Liver (tissue), 9 donors: ENCODE data around the gene CDH23. TPM values are rescaled to one million over a fixed set of nuclear protein-coding genes. Genes with fewer than 3 reads are reported as not detected.
A peak's percentile ranks its signal among the peaks of the same experiment; 100 is the strongest.

ENCODE experiments used
- DNase-seq: peaks from one replicate; pipeline ENCODE4 v3.0.0-alpha.2; 2017; ENCODE audit warnings: low spot score
- H3K27ac ChIP-seq, 2 donors: one replicate each; pipeline ENCODE4 v1.7.0; 2013; ENCODE audit warnings: inconsistent platforms in 2 of 2, low read length in 2 of 2, control low read depth in 1 of 2, low read depth in 1 of 2, mild to moderate bottlenecking in 1 of 2
- H3K27me3 ChIP-seq, 4 donors: one replicate each; pipeline versions ENCODE4 v1.6.1 to v1.7.0; 2013; ENCODE audit warnings: low read length in 3 of 4, inconsistent platforms in 1 of 4, mild to moderate bottlenecking in 1 of 4, moderate library complexity in 1 of 4; ENCODE audit not compliant: control insufficient read depth in 4 of 4, insufficient read depth in 4 of 4
- H3K36me3 ChIP-seq, 4 donors: one replicate each; pipeline versions ENCODE4 v1.6.1 to v1.7.0; 2013; ENCODE audit warnings: low read length in 3 of 4, mild to moderate bottlenecking in 3 of 4, low read depth in 1 of 4, moderate library complexity in 1 of 4; ENCODE audit not compliant: control insufficient read depth in 4 of 4, insufficient read depth in 3 of 4
- H3K4me1 ChIP-seq, 4 donors: one replicate each; pipeline versions ENCODE4 v1.6.1 to v1.7.0; 2013; ENCODE audit warnings: low read length in 3 of 4, mild to moderate bottlenecking in 3 of 4, moderate library complexity in 1 of 4; ENCODE audit not compliant: control insufficient read depth in 4 of 4, insufficient read depth in 4 of 4
- H3K4me3 ChIP-seq, 3 donors: one replicate each; pipeline versions ENCODE4 v1.6.1 to v1.7.0; 2013; ENCODE audit warnings: low read length in 3 of 3, control low read depth in 1 of 3, low read depth in 1 of 3, mild to moderate bottlenecking in 1 of 3
- H3K9ac ChIP-seq, 2 donors: one replicate each; pipeline ENCODE4 v1.7.0; 2013; ENCODE audit warnings: low read length in 2 of 2, mild to moderate bottlenecking in 2 of 2, moderate library complexity in 2 of 2, control low read depth in 1 of 2, low read depth in 1 of 2
- H3K9me3 ChIP-seq, 4 donors: one replicate each; pipeline versions ENCODE4 v1.6.1 to v1.7.0; 2013; ENCODE audit warnings: low read length in 3 of 4; ENCODE audit not compliant: control insufficient read depth in 4 of 4
- CTCF ChIP-seq: fragments of 150-350 bp; IDR thresholded peaks from 2 replicates; pipeline ENCODE4 v1.5.1; 2017; ENCODE audit warnings: improper control_type of control experiment, low read depth, low read length; ENCODE audit not compliant: missing input control
- FOXA1 ChIP-seq: IDR thresholded peaks from 2 replicates; pipeline ENCODE4 v1.6.1; 2016; ENCODE audit warnings: antibody characterized with exemption
- FOXA2 ChIP-seq: IDR thresholded peaks from 2 replicates; pipeline ENCODE4 v1.6.1; 2016; ENCODE audit warnings: antibody characterized with exemption
- GABPA ChIP-seq, 2 donors: IDR thresholded peaks in 1 of 2; conservative IDR thresholded peaks in 1 of 2; 2 replicates each; pipeline ENCODE4 v1.6.1; 2016; ENCODE audit warnings: antibody characterized with exemption in 2 of 2, mild to moderate bottlenecking in 1 of 2, moderate library complexity in 1 of 2
- HNF4A ChIP-seq, 2 donors: conservative IDR thresholded peaks; 2 replicates each; pipeline ENCODE4 v1.6.1; 2016; ENCODE audit warnings: antibody characterized with exemption in 2 of 2, mild to moderate bottlenecking in 2 of 2
- HNF4G ChIP-seq: IDR thresholded peaks from 2 replicates; pipeline ENCODE4 v1.6.1; 2016; ENCODE audit warnings: antibody characterized with exemption
- JUND ChIP-seq, 2 donors: IDR thresholded peaks; 2 replicates each; pipeline ENCODE4 v1.6.1; 2016; ENCODE audit warnings: antibody characterized with exemption in 2 of 2
- MAX ChIP-seq: IDR thresholded peaks from 2 replicates; pipeline ENCODE4 v1.6.1; 2016; ENCODE audit warnings: antibody characterized with exemption
- NR2F2 ChIP-seq: IDR thresholded peaks from 2 replicates; pipeline ENCODE4 v1.6.1; 2016; ENCODE audit warnings: antibody characterized with exemption
- RAD21 ChIP-seq, 2 donors: IDR thresholded peaks; 2 replicates each; pipeline ENCODE4 v1.6.1; 2016; ENCODE audit warnings: antibody characterized with exemption in 2 of 2, mild to moderate bottlenecking in 2 of 2
- REST ChIP-seq: IDR thresholded peaks from 2 replicates; pipeline ENCODE4 v1.6.1; 2016; ENCODE audit warnings: antibody characterized with exemption, mild to moderate bottlenecking
- RXRA ChIP-seq, 2 donors: IDR thresholded peaks; 2 replicates each; pipeline ENCODE4 v1.6.1; 2017 to 2018; ENCODE audit warnings: antibody characterized with exemption in 2 of 2, mild to moderate bottlenecking in 1 of 2
- SP1 ChIP-seq: IDR thresholded peaks from 2 replicates; pipeline ENCODE4 v1.6.1; 2018; ENCODE audit warnings: antibody characterized with exemption, mild to moderate bottlenecking
- TAF1 ChIP-seq: conservative IDR thresholded peaks from 2 replicates; pipeline ENCODE4 v1.6.1; 2016; ENCODE audit warnings: antibody characterized with exemption, mild to moderate bottlenecking
- YY1 ChIP-seq: IDR thresholded peaks from 2 replicates; pipeline ENCODE4 v1.6.1; 2016; ENCODE audit warnings: antibody characterized with exemption, mild to moderate bottlenecking
- WGBS: extraction: QIAGEN DNeasy Blood & Tissue Kit; methylation state at CpG from one replicate; pipeline ENCODE4 v1.1.7; 2013; 5-methylcytosine and 5-hydroxymethylcytosine counted together
- polyA plus RNA-seq, 2 donors: library from polyadenylated mRNA; stranded (reverse) in 1 of 2; unstranded in 1 of 2; fragments of 200-250 nt in 1 of 2; fragments of >200 nt in 1 of 2; fragmentation: Nextera tagmentation in 1 of 2; extraction: Ambion mirVana in 1 of 2; gene quantifications; one replicate each; pipeline versions ENCODE4 v1.2.1 to v1.2.3, GENCODE V29; 2013 to 2015
- total RNA-seq, 2 donors: library from RNA; depleted of rRNA; stranded (reverse); fragments of >200 nt; gene quantifications; one replicate each; pipeline ENCODE4 v1.2.3, GENCODE V29; 2014
- TF ChIP-seq, protein P1 (sequence below): IDR thresholded peaks from 2 replicates; pipeline ENCODE4 v1.6.1; 2016; ENCODE audit warnings: antibody characterized with exemption
- donor health status: healthy.
- donor health status: healthy.
- donor health status: healthy.
- donor health status: healthy.
- donor health status: healthy.

Gene CDH23
- total and polyA plus RNA-seq, 4 donors: 1.5 to 4.7 (median 3.4) TPM

- Histone ChIP-seq H3K27ac (no peak overlapping the region), H3K36me3 (no peaks in the 10 kb centered on the region), H3K4me3 (no peak overlapping the region), H3K9ac (no peak overlapping the region), H3K4me1 (peaks cover 0 to 7% (median under 1%) of the 10 kb centered on the region in 4 donors), H3K27me3 (no peaks in the 10 kb centered on the region), H3K9me3 (no peaks in the 10 kb centered on the region)
- no peak for TF ChIP-seq FOXA1
- TF ChIP-seq YY1: no peak
- TF ChIP-seq CTCF: no peak
- TF ChIP-seq REST: no peak
- no peak for TF ChIP-seq TAF1
- TF ChIP-seq, protein P1, sequence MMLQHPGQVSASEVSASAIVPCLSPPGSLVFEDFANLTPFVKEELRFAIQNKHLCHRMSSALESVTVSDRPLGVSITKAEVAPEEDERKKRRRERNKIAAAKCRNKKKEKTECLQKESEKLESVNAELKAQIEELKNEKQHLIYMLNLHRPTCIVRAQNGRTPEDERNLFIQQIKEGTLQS: no peak
- TF ChIP-seq HNF4G: no peak
- TF ChIP-seq JUND (IDR thresholded peaks at IDR 0.05): no peak
- peak in 1 of 2 donors; percentile 46 for TF ChIP-seq HNF4A (conservative IDR thresholded peaks at IDR 0.05)
- no peak for TF ChIP-seq GABPA (IDR thresholded peaks at IDR 0.05 in 1 of 2, conservative IDR thresholded peaks at IDR 0.05 in 1 of 2)
- no peak for TF ChIP-seq NR2F2
- peak in 1 of 2 donors; percentile 60 for TF ChIP-seq RXRA (IDR thresholded peaks at IDR 0.05)
- no peak for TF ChIP-seq SP1
- TF ChIP-seq RAD21 (IDR thresholded peaks at IDR 0.05): no peak
- TF ChIP-seq MAX: no peak
- DNase-seq: no peak
- 74% methylated on average over 28 of the region's 28 CpGs for WGBS
Measured at GRCh38 chr10:71708897-71709882, 312.5 kb downstream of the CDH23 start.

GRCh38 chr10:71710519-71710918 is 313.8 kb downstream of the CDH23 start:
- H3K4me1 ChIP-seq: peaks cover 0 to 7% (median under 1%) of the 10 kb centered on the region in 4 donors
- no peak overlapping the region for H3K4me3 ChIP-seq
- no peak overlapping the region for H3K9ac ChIP-seq
- no peaks in the 10 kb centered on the region for H3K36me3 ChIP-seq
- TF ChIP-seq SP1: no peak
- no peak for TF ChIP-seq FOXA2
- no peaks in the 10 kb centered on the region for H3K9me3 ChIP-seq
- H3K27ac ChIP-seq: no peak overlapping the region
- no peak for DNase-seq
- no peaks in the 10 kb centered on the region for H3K27me3 ChIP-seq
- 99% methylated on average over 2 of the region's 2 CpGs for WGBS
